ENCODE data around the gene ZNF175.

DNA sequence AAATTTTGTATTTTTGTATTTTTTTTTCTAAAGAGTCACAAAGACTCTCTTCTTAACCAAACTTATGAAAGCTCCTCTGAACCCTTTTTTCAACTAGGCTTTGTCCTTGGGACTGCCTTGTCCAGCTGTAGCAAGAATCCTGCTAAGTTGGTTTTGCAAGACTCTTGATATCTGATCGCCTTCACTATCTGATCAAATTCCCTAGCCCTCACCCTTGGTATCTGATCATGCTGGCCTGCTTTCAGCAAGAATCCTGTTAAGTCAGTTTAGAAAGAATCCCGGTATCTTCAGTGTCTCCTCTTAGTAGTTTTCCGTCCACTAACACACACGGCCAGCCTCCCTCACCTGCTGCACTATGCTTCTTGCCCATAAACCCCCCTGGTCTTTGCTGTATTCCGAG, 61.0 kb downstream of the ZNF175 start:
- TF ChIP-seq EZH2phosphoT487 (IDR thresholded peaks at IDR 0.05; ENCODE audit: borderline replicate concordance, low read length): no peak
- TF ChIP-seq, protein P1, sequence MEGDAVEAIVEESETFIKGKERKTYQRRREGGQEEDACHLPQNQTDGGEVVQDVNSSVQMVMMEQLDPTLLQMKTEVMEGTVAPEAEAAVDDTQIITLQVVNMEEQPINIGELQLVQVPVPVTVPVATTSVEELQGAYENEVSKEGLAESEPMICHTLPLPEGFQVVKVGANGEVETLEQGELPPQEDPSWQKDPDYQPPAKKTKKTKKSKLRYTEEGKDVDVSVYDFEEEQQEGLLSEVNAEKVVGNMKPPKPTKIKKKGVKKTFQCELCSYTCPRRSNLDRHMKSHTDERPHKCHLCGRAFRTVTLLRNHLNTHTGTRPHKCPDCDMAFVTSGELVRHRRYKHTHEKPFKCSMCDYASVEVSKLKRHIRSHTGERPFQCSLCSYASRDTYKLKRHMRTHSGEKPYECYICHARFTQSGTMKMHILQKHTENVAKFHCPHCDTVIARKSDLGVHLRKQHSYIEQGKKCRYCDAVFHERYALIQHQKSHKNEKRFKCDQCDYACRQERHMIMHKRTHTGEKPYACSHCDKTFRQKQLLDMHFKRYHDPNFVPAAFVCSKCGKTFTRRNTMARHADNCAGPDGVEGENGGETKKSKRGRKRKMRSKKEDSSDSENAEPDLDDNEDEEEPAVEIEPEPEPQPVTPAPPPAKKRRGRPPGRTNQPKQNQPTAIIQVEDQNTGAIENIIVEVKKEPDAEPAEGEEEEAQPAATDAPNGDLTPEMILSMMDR (IDR thresholded peaks at IDR 0.05; ENCODE audit: low read depth, low read length, poor library complexity, severe bottlenecking): no peak
